A549 (cell line): ENCODE data around the gene SLC38A7. TPM values are rescaled to one million over a fixed set of nuclear protein-coding genes. Genes with fewer than 3 reads are reported as not detected.
"Not testable (repeated sequence)": the region's sequence is repeated elsewhere in the genome, so short reads cannot be mapped to it uniquely, and the experiment has no call there.

Experiments used
- ATAC-seq, 2 experiments: fragments of 200-7000 bp in 1 of 2; fragments of >200 bp in 1 of 2; cut with Nextera tagmentation in 1 of 2; cut with Tn5 transposase in 1 of 2; 3 replicates each; pipeline versions ENCODE4 v1.8.0 to v1.9.1; 2018 to 2020; ENCODE audit warnings: mild to moderate bottlenecking in 1 of 2, moderate library complexity in 1 of 2
- CTCF ChIA-PET: fragments of 300-600 bp; sonication (Branson Sonifier 250); formaldehyde crosslinking; extraction: SDS; loops from one replicate; lab custom pipeline; 2021; ENCODE audit warnings: antibody characterized with exemption, inconsistent platforms; lab: Yijun Ruan, JAX
- POLR2A ChIA-PET: fragments of 350-600 bp; formaldehyde crosslinking; extraction: SDS; loops from one replicate; lab custom pipeline; 2021; ENCODE audit warnings: antibody characterized with exemption, inconsistent platforms; lab: Yijun Ruan, JAX
- DNase-seq, 2 experiments: peaks; one replicate each; pipeline versions ENCODE4 v3.0.0 to v3.0.0-alpha.2; 2011 to 2016; ENCODE audit warnings: low read depth in 1 of 2, low spot score in 1 of 2
- FAIRE-seq: peaks from 2 replicates; lab custom pipeline; 2011; peaks lifted over from hg19 to GRCh38; lab: Jason Lieb, UNC
- H3K27ac ChIP-seq, 2 experiments: fragments of >200 bp; sonication (Bioruptor Twin); formaldehyde crosslinking; 3 replicates each; pipeline ENCODE4 v1.5.1; 2016 to 2017
- H3K4me1 ChIP-seq: fragments of >200 bp; sonication (Bioruptor Twin); formaldehyde crosslinking; 3 replicates; pipeline ENCODE4 v1.6.1; 2016
- H3K4me2 ChIP-seq: fragments of >200 bp; sonication (Bioruptor Twin); formaldehyde crosslinking; 3 replicates; pipeline ENCODE4 v1.6.1; 2016
- H3K4me3 ChIP-seq: fragments of >200 bp; sonication (Bioruptor Twin); formaldehyde crosslinking; 3 replicates; pipeline ENCODE4 v1.5.1; 2016
- H3K9me3 ChIP-seq: fragments of >200 bp; sonication (Bioruptor Twin); formaldehyde crosslinking; 3 replicates; pipeline ENCODE4 v1.6.1; 2016
- CBX8 ChIP-seq: fragments of 200-600 bp; sonication (generic); IDR thresholded peaks from 2 replicates; pipeline ENCODE4 v1.6.1; 2016
- CEBPB ChIP-seq, 2 experiments: fragments of >200 bp in 1 of 2; sonication (Bioruptor Twin) in 1 of 2; formaldehyde crosslinking in 1 of 2; IDR thresholded peaks; 2 replicates each; pipeline ENCODE4 v1.6.1; 2012 to 2016
- CHD2 ChIP-seq: fragments of 150-350 bp; IDR thresholded peaks from 2 replicates; pipeline ENCODE4 v1.6.1; 2014; ENCODE audit warnings: low read length; ENCODE audit not compliant: partially characterized antibody
- FOSL2 ChIP-seq, 2 experiments: fragments of 450-650 bp in 1 of 2; fragments of >200 bp in 1 of 2; sonication (Bioruptor Twin) in 1 of 2; formaldehyde crosslinking; IDR thresholded peaks; 2 replicates each; pipeline versions ENCODE4 v1.5.0 to v1.6.1; 2016 to 2020; ENCODE audit warnings: mild to moderate bottlenecking in 1 of 2, moderate library complexity in 1 of 2
- GATA3 ChIP-seq: IDR thresholded peaks from 2 replicates; pipeline ENCODE4 v1.6.1; 2012; ENCODE audit warnings: borderline replicate concordance
- HEYL ChIP-seq: fragments of 250-450 bp; sonication (Bioruptor Pico); IDR thresholded peaks from 2 replicates; pipeline ENCODE4 v1.8.0; 2021; ENCODE audit warnings: mild to moderate bottlenecking, moderate library complexity
- HOXB13 ChIP-seq: fragments of 250-450 bp; sonication (Bioruptor Pico); IDR thresholded peaks from 2 replicates; pipeline ENCODE4 v1.5.0; 2020; ENCODE audit warnings: low read depth, mild to moderate bottlenecking, moderate library complexity
- MAFK ChIP-seq: fragments of 450-650 bp; IDR thresholded peaks from 2 replicates; pipeline ENCODE4 v1.6.1; 2014; ENCODE audit not compliant: partially characterized antibody
- MAX ChIP-seq: IDR thresholded peaks from 2 replicates; pipeline ENCODE4 v1.6.1; 2012
- MAZ ChIP-seq: fragments of 150-350 bp; IDR thresholded peaks from 2 replicates; pipeline ENCODE4 v1.6.1; 2014; ENCODE audit warnings: antibody characterized with exemption, low read depth, low read length, borderline replicate concordance
- MYC ChIP-seq: IDR thresholded peaks from 2 replicates; pipeline ENCODE4 v1.6.1; 2012; ENCODE audit warnings: mild to moderate bottlenecking, inconsistent platforms, low read length, improper control_type of control experiment, borderline replicate concordance
- NFE2L2 ChIP-seq: fragments of 150-350 bp; conservative IDR thresholded peaks from 2 replicates; pipeline ENCODE4 v1.6.1; 2014; ENCODE audit warnings: low read length
- NPAS2 ChIP-seq: fragments of 250-450 bp; sonication (Bioruptor Pico); IDR thresholded peaks from 2 replicates; pipeline ENCODE4 v1.8.0; 2022; ENCODE audit warnings: mild to moderate bottlenecking, moderate library complexity, borderline replicate concordance
- PHF8 ChIP-seq: fragments of 200-600 bp; sonication (generic); IDR thresholded peaks from 2 replicates; pipeline ENCODE4 v1.6.1; 2016; ENCODE audit warnings: low read depth, mild to moderate bottlenecking, antibody characterized with exemption, moderate library complexity, borderline replicate concordance
- RNF2 ChIP-seq: fragments of 200-600 bp; sonication (generic); IDR thresholded peaks from 2 replicates; pipeline ENCODE4 v1.6.1; 2016; ENCODE audit warnings: low read depth, mild to moderate bottlenecking, antibody characterized with exemption, moderate library complexity, borderline replicate concordance
- TFCP2L1 ChIP-seq: fragments of 250-450 bp; sonication (Bioruptor Pico); IDR thresholded peaks from 2 replicates; pipeline ENCODE4 v1.5.0; 2021; ENCODE audit warnings: mild to moderate bottlenecking
- USF2 ChIP-seq: fragments of 450-650 bp; IDR thresholded peaks from 2 replicates; pipeline ENCODE4 v1.6.1; 2014; ENCODE audit warnings: antibody characterized with exemption
- WGBS: methylation state at CpG from one replicate; pipeline ENCODE4 v1.1.6; 2017; ENCODE audit errors: missing lambda C conversion rate; 5-methylcytosine and 5-hydroxymethylcytosine counted together
- polyA plus RNA-seq, 4 experiments: library from polyadenylated mRNA; depleted of rRNA in 3 of 4; stranded (reverse); fragments of >200 nt; fragmentation: RNase III in 1 of 4; extraction: RNeasy Plus Mini Kit Qiagen cat#74134 plus additional on column Dnase treatment in 1 of 4; gene quantifications; 2 replicates in 3 of 4; 3 replicates in 1 of 4; pipeline ENCODE4 v1.2.3, GENCODE V29; 2011 to 2017

SLC38A7 gene
- polyA plus RNA-seq, 2 of the 4 experiments (the other 2 are of a cell fraction) = 8.4 to 19.9 TPM

GRCh38 chr16:58699151-58699550 is 14.6 kb upstream of the SLC38A7 start:
- H3K4me3 ChIP-seq = no peak overlapping the region
- ChIA-PET CTCF (interaction anchor here (1.1 to 1.5 kb wide), 3 partner anchors 20 to 35 kb away, joined by 3 to 4 read pairs (median 3); partner anchors contain the start of gene GOT2), POLR2A (no interaction called here)
- H3K4me2 ChIP-seq = no peak overlapping the region
- no peaks in the 10 kb centered on the region for H3K4me1 ChIP-seq
- no peaks in the 10 kb centered on the region for H3K9me3 ChIP-seq
- ATAC-seq = no peak
- H3K27ac ChIP-seq = no peak overlapping the region
- no peak for DNase-seq
- no peak for FAIRE-seq
- 70% methylated on average over 4 of the region's 4 CpGs for WGBS
- no peak for TF ChIP-seq USF2
- TF ChIP-seq PHF8 = no peak
- TF ChIP-seq MYC = no peak
- no peak for TF ChIP-seq GATA3
- no peak for TF ChIP-seq MAX
- TF ChIP-seq RNF2 = no peak
- no peak for TF ChIP-seq CHD2
- TF ChIP-seq HOXB13 (CRISPR knock-in tag) = no peak
- no peak for TF ChIP-seq NFE2L2
- TF ChIP-seq NPAS2 (CRISPR knock-in tag) = no peak
- no peak for TF ChIP-seq TFCP2L1 (CRISPR knock-in tag)
- TF ChIP-seq MAZ = no peak

GRCh38 chr16:58695368-58695767 is 10.8 kb upstream of the SLC38A7 start:
- CTCF ChIA-PET = no interaction called here
- no peak for ATAC-seq
- H3K4me2 ChIP-seq = no peak overlapping the region

DNA sequence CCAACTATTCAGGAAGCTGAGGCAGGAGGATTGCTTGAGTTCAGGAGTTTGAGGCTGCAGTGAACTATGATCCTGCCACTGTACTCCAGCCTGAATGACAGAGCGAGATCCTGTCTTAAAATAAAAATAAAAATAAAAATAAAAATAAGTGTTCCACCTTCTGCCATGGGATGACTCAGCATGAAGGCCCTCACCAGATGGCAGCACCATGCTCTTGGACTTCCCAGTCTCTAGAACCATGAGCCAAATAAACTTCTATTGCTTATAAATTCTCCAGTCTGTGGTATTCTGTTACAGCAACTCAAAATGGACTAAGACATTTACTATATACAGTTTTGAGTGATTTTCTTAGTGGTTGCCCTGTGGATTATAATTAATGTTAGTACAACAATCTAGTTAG is 7.9 kb upstream of the SLC38A7 start:
- WGBS = 86% methylated on average over 1 of the region's 1 CpG
- ATAC-seq = no peak
- no peak overlapping the region for H3K4me2 ChIP-seq
- no peak overlapping the region for H3K4me3 ChIP-seq
- no peak for FAIRE-seq
- DNase-seq = no peak
- TF ChIP-seq NFE2L2 (0 out of 2 replicates have a peak, but pooled peaks have one; percentile 5), MAFK (no peak), CBX8 (no peak)
- H3K27ac ChIP-seq = no peak overlapping the region
- ChIA-PET POLR2A (no interaction called here), CTCF (interaction anchor here (1.2 kb wide), 1 partner anchor 64 kb away, joined by 5 read pairs; no protein-coding TSS in a partner anchor)
- peaks cover 9% of the 10 kb centered on the region; the same call in 2 of the 3 replicates for H3K9me3 ChIP-seq
- H3K4me1 ChIP-seq = no peaks in the 10 kb centered on the region

More at GRCh38 chr16:58695368-58695767, 10.8 kb upstream of the SLC38A7 start:
- H3K4me3 ChIP-seq = no peak overlapping the region
- H3K9me3 ChIP-seq = peaks cover 9% of the 10 kb centered on the region; the same call in 2 of the 3 replicates
- FAIRE-seq (no peak), DNase-seq (no peak)
- no peaks in the 10 kb centered on the region for H3K4me1 ChIP-seq
- no peak for TF ChIP-seq HEYL (CRISPR knock-in tag)
- POLR2A ChIA-PET = no interaction called here
- WGBS = 0% methylated on average over 1 of the region's 1 CpG
- H3K27ac ChIP-seq = no peak overlapping the region

DNA sequence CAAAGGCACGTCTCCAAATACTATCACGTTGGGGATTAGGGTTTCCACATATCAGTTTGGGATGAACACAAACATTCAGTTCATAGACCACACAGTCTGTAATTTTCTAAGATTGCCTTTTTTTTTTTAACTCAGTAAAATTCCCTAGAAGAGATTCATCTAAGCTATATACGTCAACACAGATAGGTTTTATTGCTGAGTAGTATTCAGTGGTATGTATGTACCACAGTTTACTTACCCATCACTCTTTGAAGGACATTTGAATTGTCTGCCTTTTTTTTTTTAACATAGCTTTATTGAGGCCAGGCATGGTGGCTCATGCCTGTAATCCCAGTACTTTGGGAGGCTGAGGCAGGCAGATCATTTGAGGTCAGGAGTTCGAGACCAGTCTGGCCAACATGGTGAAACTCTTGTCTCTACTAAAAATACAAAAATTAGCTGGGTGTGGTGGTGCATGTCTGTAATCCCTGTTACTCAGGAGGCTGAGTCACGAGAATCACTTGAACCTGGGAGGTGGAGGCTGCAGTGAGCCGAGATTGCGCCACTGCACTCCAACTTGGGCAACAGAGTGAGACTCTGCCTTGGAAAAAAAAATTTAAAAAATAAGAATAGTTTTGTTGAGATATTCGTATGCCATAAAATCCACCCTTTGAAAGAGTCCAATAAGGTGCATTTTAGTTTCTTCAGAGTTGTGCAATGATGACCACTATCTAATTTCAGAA is 2.6 kb upstream of the SLC38A7 start:
- CTCF ChIA-PET = interaction anchor here (0.7 to 2.0 kb wide), 5 partner anchors 10 to 200 kb away, joined by 3 to 6 read pairs (median 3); no protein-coding TSS in a partner anchor
- peak; percentile 37 to 39; a peak in 4 of 6 replicates for ATAC-seq
- FAIRE-seq; H3K9me3 ChIP-seq; H3K4me3 ChIP-seq; POLR2A ChIA-PET; H3K4me2 ChIP-seq; TF ChIP-seq FOSL2 (IDR thresholded peaks at IDR 0.05): not testable (repeated sequence)
- DNase-seq = peak in 1 of 2 experiments; percentile 38
- Histone ChIP-seq H3K4me1 (peaks cover 11% of the 10 kb centered on the region), H3K27ac (peak overlapping the region in 1 of 2 experiments; percentile 66; a peak in 2 of 6 replicates)
- peak; percentile 40; the same call in 1 of the 2 replicates for TF ChIP-seq FOSL2 (CRISPR knock-in tag; IDR thresholded peaks at IDR 0.05)
- TF ChIP-seq CEBPB (IDR thresholded peaks at IDR 0.05) = peak in 1 of 2 experiments; percentile 53; a peak in 1 of 4 replicates
- 26% methylated on average over 8 of the region's 8 CpGs for WGBS
